Measurements from ENCODE around the gene CLCN2. TPM values are rescaled to one million over a fixed set of nuclear protein-coding genes. Genes with fewer than 3 reads are reported as not detected.

CLCN2 gene
- total and polyA plus RNA-seq, 2 experiments from 2014 or later = 1.2 to 1.3 TPM

- H3K79me2 ChIP-seq (ENCODE audit: insufficient read depth) = no peaks in the 10 kb centered on the region
- H2AFZ ChIP-seq = no peak overlapping the region
- H3F3A ChIP-seq (ENCODE audit: insufficient read depth) = no peaks in the 10 kb centered on the region
- no peak for TF ChIP-seq EZH2 (IDR thresholded peaks at IDR 0.05; ENCODE audit: insufficient read depth, poor library complexity, severe bottlenecking)
- no peak for TF ChIP-seq EZH2phosphoT487 (IDR thresholded peaks at IDR 0.05; ENCODE audit: insufficient read depth, low read depth)
- no peak overlapping the region for H3K4me3 ChIP-seq
- no peaks in the 10 kb centered on the region for H4K20me1 ChIP-seq (ENCODE audit: insufficient read depth)
- H3K4me2 ChIP-seq (ENCODE audit: unreplicated experiment) = no peak overlapping the region
- H3K4me1 ChIP-seq (ENCODE audit: insufficient read depth) = no peaks in the 10 kb centered on the region
- no peaks in the 10 kb centered on the region for H3K36me3 ChIP-seq (ENCODE audit: low read depth)
- WGBS, 2 experiments (ENCODE audit: low coverage in 1 of 2, low lambda C conversion rate in 2 of 2, missing lambda C conversion rate in 2 of 2) = 81 to 82% methylated on average over 8 of the region's 8 CpGs
- DNase-seq = no peak
- H3K9me3 ChIP-seq (ENCODE audit: low read depth) = no peaks in the 10 kb centered on the region
- in situ Hi-C loops (cut with MboI) = no loop called here
- no peak overlapping the region for H3K27ac ChIP-seq
- no peaks in the 10 kb centered on the region for H3K9me2 ChIP-seq (ENCODE audit: insufficient read depth)
- no peak overlapping the region for H3K9ac ChIP-seq
- H3K27me3 ChIP-seq (replicated peaks; ENCODE audit: insufficient read depth) = peaks cover 3% of the 10 kb centered on the region; the same call in 1 of the 2 replicates
Observed at GRCh38 chr3:184388936-184389230, 27.5 kb upstream of the CLCN2 start.

- Histone ChIP-seq H3K9me2 (ENCODE audit: insufficient read depth) (no peaks in the 10 kb centered on the region), H4K20me1 (ENCODE audit: insufficient read depth) (no peaks in the 10 kb centered on the region), H3K4me1 (ENCODE audit: insufficient read depth) (no peaks in the 10 kb centered on the region), H3F3A (ENCODE audit: insufficient read depth) (no peaks in the 10 kb centered on the region), H3K27ac (no peak overlapping the region), H3K27me3 (replicated peaks; ENCODE audit: insufficient read depth) (no peaks in the 10 kb centered on the region), H3K9me3 (ENCODE audit: low read depth) (no peaks in the 10 kb centered on the region), H3K36me3 (ENCODE audit: low read depth) (no peaks in the 10 kb centered on the region), H3K4me2 (ENCODE audit: unreplicated experiment) (no peak overlapping the region), H3K79me2 (ENCODE audit: insufficient read depth) (no peaks in the 10 kb centered on the region), H3K4me3 (no peak overlapping the region), H2AFZ (no peak overlapping the region), H3K9ac (no peak overlapping the region)
- WGBS, 2 experiments (ENCODE audit: low coverage in 1 of 2, low lambda C conversion rate in 2 of 2, missing lambda C conversion rate in 2 of 2) = 70 to 76% methylated on average over 8 of the region's 8 CpGs
- DNase-seq = no peak
- TF ChIP-seq EZH2 (IDR thresholded peaks at IDR 0.05; ENCODE audit: insufficient read depth, poor library complexity, severe bottlenecking) (no peak), EZH2phosphoT487 (IDR thresholded peaks at IDR 0.05; ENCODE audit: insufficient read depth, low read depth) (no peak)
- in situ Hi-C loops (cut with MboI) = no loop called here
Observed at GRCh38 chr3:184388164-184388935, 26.9 kb upstream of the CLCN2 start.

- no peaks in the 10 kb centered on the region for H3F3A ChIP-seq (ENCODE audit: insufficient read depth)
- peaks cover 5% of the 10 kb centered on the region; the same call in 1 of the 2 replicates for H3K27me3 ChIP-seq (replicated peaks; ENCODE audit: insufficient read depth)
- H3K27ac ChIP-seq = no peak overlapping the region
- H3K4me3 ChIP-seq = no peak overlapping the region
- H3K4me1 ChIP-seq (ENCODE audit: insufficient read depth) = no peaks in the 10 kb centered on the region
- WGBS, 2 experiments (ENCODE audit: low coverage in 1 of 2, low lambda C conversion rate in 2 of 2, missing lambda C conversion rate in 2 of 2) = 88 to 92% methylated on average over 12 of the region's 12 CpGs
- in situ Hi-C loops (cut with MboI) = no loop called here
- no peaks in the 10 kb centered on the region for H4K20me1 ChIP-seq (ENCODE audit: insufficient read depth)
- no peak overlapping the region for H3K9ac ChIP-seq
- H2AFZ ChIP-seq = no peak overlapping the region
- no peak for DNase-seq
- no peaks in the 10 kb centered on the region for H3K9me3 ChIP-seq (ENCODE audit: low read depth)
- H3K4me2 ChIP-seq (ENCODE audit: unreplicated experiment) = no peak overlapping the region
- no peak for TF ChIP-seq EZH2 (IDR thresholded peaks at IDR 0.05; ENCODE audit: insufficient read depth, poor library complexity, severe bottlenecking)
- no peak for TF ChIP-seq EZH2phosphoT487 (IDR thresholded peaks at IDR 0.05; ENCODE audit: insufficient read depth, low read depth)
- no peaks in the 10 kb centered on the region for H3K9me2 ChIP-seq (ENCODE audit: insufficient read depth)
- H3K36me3 ChIP-seq (ENCODE audit: low read depth) = no peaks in the 10 kb centered on the region
- no peaks in the 10 kb centered on the region for H3K79me2 ChIP-seq (ENCODE audit: insufficient read depth)
Observed at GRCh38 chr3:184387174-184387714, 25.8 kb upstream of the CLCN2 start.

GRCh38 chr3:184386047-184386806 lies 24.8 kb upstream of the CLCN2 start:
- in situ Hi-C loops (cut with MboI) = no loop called here
- 75 to 79% methylated on average over 29 to 30 of the region's 37 CpGs for WGBS, 2 experiments (ENCODE audit: low coverage in 1 of 2, low lambda C conversion rate in 2 of 2, missing lambda C conversion rate in 2 of 2)
- H3K27me3 ChIP-seq (replicated peaks; ENCODE audit: insufficient read depth) = peaks cover 15% of the 10 kb centered on the region; the same call in 1 of the 2 replicates

More at GRCh38 chr3:184386047-184386806, 24.8 kb upstream of the CLCN2 start:
- H3K4me2 ChIP-seq (ENCODE audit: unreplicated experiment) = no peak overlapping the region
- no peak overlapping the region for H3K4me3 ChIP-seq
- H3K9me3 ChIP-seq (ENCODE audit: low read depth) = no peaks in the 10 kb centered on the region
- H3F3A ChIP-seq (ENCODE audit: insufficient read depth) = no peaks in the 10 kb centered on the region
- H4K20me1 ChIP-seq (ENCODE audit: insufficient read depth) = no peaks in the 10 kb centered on the region
- H3K36me3 ChIP-seq (ENCODE audit: low read depth) = no peaks in the 10 kb centered on the region
- DNase-seq = no peak
- H2AFZ ChIP-seq = no peak overlapping the region
- TF ChIP-seq EZH2 (IDR thresholded peaks at IDR 0.05; ENCODE audit: insufficient read depth, poor library complexity, severe bottlenecking) = no peak
- no peak for TF ChIP-seq EZH2phosphoT487 (IDR thresholded peaks at IDR 0.05; ENCODE audit: insufficient read depth, low read depth)
- no peak overlapping the region for H3K27ac ChIP-seq
- H3K9me2 ChIP-seq (ENCODE audit: insufficient read depth) = no peaks in the 10 kb centered on the region
- H3K4me1 ChIP-seq (ENCODE audit: insufficient read depth) = no peaks in the 10 kb centered on the region
- no peaks in the 10 kb centered on the region for H3K79me2 ChIP-seq (ENCODE audit: insufficient read depth)
- no peak overlapping the region for H3K9ac ChIP-seq

Data from GM23248 (cell line).